ENCODE results near the gene TMEM252. TPM values are rescaled to one million over a fixed set of nuclear protein-coding genes. Genes with fewer than 3 reads are reported as not detected.

The TMEM252 gene
- total RNA-seq, 1 experiment from 2014 or later = not detected

GRCh38 chr9:68515326-68516017 is 25.2 kb downstream of the TMEM252 start:
- no peak for TF ChIP-seq CTCF (IDR thresholded peaks at IDR 0.05; ENCODE audit: unreplicated experiment)
- Mint-ChIP-seq H3K4me1 (ENCODE audit: low read depth, unreplicated experiment) (no peaks in the 10 kb centered on the region), H3K9me3 (ENCODE audit: low read depth, unreplicated experiment) (no peaks in the 10 kb centered on the region), H3K27ac (ENCODE audit: unreplicated experiment) (no peak overlapping the region), H3K36me3 (ENCODE audit: insufficient read depth, unreplicated experiment) (no peaks in the 10 kb centered on the region), H3K4me3 (ENCODE audit: low read depth, unreplicated experiment) (no peak overlapping the region), H3K27me3 (ENCODE audit: unreplicated experiment) (no peaks in the 10 kb centered on the region)
- intact Hi-C loops (cut with micrococcal nuclease; ENCODE audit: unreplicated experiment) = no loop called here
- CTCF ChIA-PET = interaction anchor here (1.2 kb wide), 1 partner anchor 53 kb away, joined by 3 read pairs; no protein-coding TSS in a partner anchor
- DNase-seq = no peak
- BruUV-seq (replicated peaks) = no TSS peak

- TF ChIP-seq CTCF (IDR thresholded peaks at IDR 0.05; ENCODE audit: unreplicated experiment) = no peak
- DNase-seq = no peak
- peaks cover 4% of the 10 kb centered on the region for H3K36me3 Mint-ChIP-seq (ENCODE audit: insufficient read depth, unreplicated experiment)
- CTCF ChIA-PET = no interaction called here
- H3K27ac Mint-ChIP-seq (ENCODE audit: unreplicated experiment) = no peak overlapping the region
- no peak overlapping the region for H3K4me3 Mint-ChIP-seq (ENCODE audit: low read depth, unreplicated experiment)
- no peaks in the 10 kb centered on the region for H3K4me1 Mint-ChIP-seq (ENCODE audit: low read depth, unreplicated experiment)
- no TSS peak for BruUV-seq (replicated peaks)
- no peaks in the 10 kb centered on the region for H3K9me3 Mint-ChIP-seq (ENCODE audit: low read depth, unreplicated experiment)
- intact Hi-C loops (cut with micrococcal nuclease; ENCODE audit: unreplicated experiment) = no loop called here
- no peaks in the 10 kb centered on the region for H3K27me3 Mint-ChIP-seq (ENCODE audit: unreplicated experiment)
Measured at GRCh38 chr9:68513981-68514380, 26.7 kb downstream of the TMEM252 start.

GRCh38 chr9:68513385-68513784 is 27.3 kb downstream of the TMEM252 start:
- Mint-ChIP-seq H3K4me1 (ENCODE audit: low read depth, unreplicated experiment) (no peaks in the 10 kb centered on the region), H3K36me3 (ENCODE audit: insufficient read depth, unreplicated experiment) (peaks cover 4% of the 10 kb centered on the region), H3K27ac (ENCODE audit: unreplicated experiment) (no peak overlapping the region), H3K27me3 (ENCODE audit: unreplicated experiment) (no peaks in the 10 kb centered on the region), H3K9me3 (ENCODE audit: low read depth, unreplicated experiment) (no peaks in the 10 kb centered on the region), H3K4me3 (ENCODE audit: low read depth, unreplicated experiment) (no peak overlapping the region)
- intact Hi-C loops (cut with micrococcal nuclease; ENCODE audit: unreplicated experiment) = no loop called here
- DNase-seq = no peak
- BruUV-seq (replicated peaks) = no TSS peak
- CTCF ChIA-PET = no interaction called here
- no peak for TF ChIP-seq CTCF (IDR thresholded peaks at IDR 0.05; ENCODE audit: unreplicated experiment)

GRCh38 chr9:68509689-68510088 is 31.0 kb downstream of the TMEM252 start:
- H3K4me1 Mint-ChIP-seq (ENCODE audit: low read depth, unreplicated experiment) = no peaks in the 10 kb centered on the region
- H3K4me3 Mint-ChIP-seq (ENCODE audit: low read depth, unreplicated experiment) = no peak overlapping the region
- no TSS peak for BruUV-seq (replicated peaks)
- CTCF ChIA-PET = no interaction called here
- H3K9me3 Mint-ChIP-seq (ENCODE audit: low read depth, unreplicated experiment) = no peaks in the 10 kb centered on the region
- peaks cover 4% of the 10 kb centered on the region for H3K36me3 Mint-ChIP-seq (ENCODE audit: insufficient read depth, unreplicated experiment)
- no peak overlapping the region for H3K27ac Mint-ChIP-seq (ENCODE audit: unreplicated experiment)
- intact Hi-C loops (cut with micrococcal nuclease; ENCODE audit: unreplicated experiment) = loop anchor here (10.0 kb wide), 1 partner anchor 55 kb away; no protein-coding TSS in a partner anchor
- peaks cover 3% of the 10 kb centered on the region for H3K27me3 Mint-ChIP-seq (ENCODE audit: unreplicated experiment)
- no peak for TF ChIP-seq CTCF (IDR thresholded peaks at IDR 0.05; ENCODE audit: unreplicated experiment)
- no peak for DNase-seq

Data from Calu3 (cell line).